NCI-H2196 (cell line): ENCODE results near the gene IL17RE.
A peak's percentile ranks its signal among the peaks of the same experiment; 100 is the strongest.
"Not testable (repeated sequence)": the region's sequence is repeated elsewhere in the genome, so short reads cannot be mapped to it uniquely, and the experiment has no call there.

Source experiments
- DNase-seq: peaks from one replicate; lab custom pipeline; 2025; ENCODE audit not compliant: unreplicated experiment; lab: John Stamatoyannopoulos, UW

The IL17RE gene

GRCh38 chr3:9932843-9933560 lies 30.4 kb downstream of the IL17RE start:
- peak; percentile 65 for DNase-seq

- DNase-seq: peak; percentile 83
Measured at GRCh38 chr3:9933561-9934234, 31.1 kb downstream of the IL17RE start, which contains the start of gene CRELD1. CRELD1 (plus strand) TSS chr3:9933834; CDS start chr3:9934439, 605 bp downstream.

DNA sequence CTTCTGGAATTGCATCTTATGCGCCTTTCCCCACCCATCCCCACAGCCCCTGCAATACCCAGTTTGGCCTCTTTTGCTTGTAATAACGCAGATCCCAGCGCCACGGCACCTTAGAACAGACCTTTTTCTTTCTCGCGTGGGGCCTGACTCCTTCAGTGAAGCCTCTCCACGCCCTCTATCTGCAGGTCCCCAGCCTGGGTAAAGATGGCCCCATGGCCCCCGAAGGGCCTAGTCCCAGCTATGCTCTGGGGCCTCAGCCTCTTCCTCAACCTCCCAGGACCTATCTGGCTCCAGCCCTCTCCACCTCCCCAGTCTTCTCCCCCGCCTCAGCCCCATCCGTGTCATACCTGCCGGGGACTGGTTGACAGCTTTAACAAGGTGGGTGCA lies 31.6 kb downstream of the IL17RE start:
- no peak for DNase-seq

GRCh38 chr3:9934993-9935392 lies 32.3 kb downstream of the IL17RE start:
- no peak for DNase-seq

- no peak for DNase-seq
Measured at GRCh38 chr3:9935966-9936510, 33.4 kb downstream of the IL17RE start.

DNA sequence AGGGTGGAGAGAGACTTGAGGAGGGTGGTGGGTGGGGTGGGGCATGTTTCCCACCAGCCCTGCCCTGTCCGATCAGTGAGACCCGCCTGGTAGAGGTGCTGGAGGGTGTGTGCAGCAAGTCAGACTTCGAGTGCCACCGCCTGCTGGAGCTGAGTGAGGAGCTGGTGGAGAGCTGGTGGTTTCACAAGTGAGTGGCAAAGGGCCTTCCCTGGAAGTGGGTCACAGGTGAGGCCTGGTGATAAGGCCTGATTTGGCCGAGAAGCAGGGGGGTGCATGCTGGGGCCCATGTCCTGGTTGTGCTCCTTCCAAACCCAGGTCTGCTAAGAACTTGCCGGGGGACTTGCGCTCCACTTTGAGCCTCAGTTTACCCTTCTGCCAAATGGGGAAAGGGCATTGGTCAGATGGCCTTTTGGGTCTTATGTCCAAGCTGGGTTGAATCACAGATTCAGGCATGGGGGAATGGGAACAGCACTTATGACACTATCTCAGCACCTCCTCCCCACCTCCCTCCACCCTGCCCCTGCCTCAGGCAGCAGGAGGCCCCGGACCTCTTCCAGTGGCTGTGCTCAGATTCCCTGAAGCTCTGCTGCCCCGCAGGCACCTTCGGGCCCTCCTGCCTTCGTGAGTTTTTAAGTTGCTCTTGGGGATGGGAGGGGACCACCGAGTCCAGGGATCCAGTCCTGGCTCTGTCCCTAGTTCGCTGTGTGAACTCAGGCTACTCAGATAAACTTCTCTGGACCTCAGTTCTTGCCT lies 35.0 kb downstream of the IL17RE start:
- no peak for DNase-seq

DNA sequence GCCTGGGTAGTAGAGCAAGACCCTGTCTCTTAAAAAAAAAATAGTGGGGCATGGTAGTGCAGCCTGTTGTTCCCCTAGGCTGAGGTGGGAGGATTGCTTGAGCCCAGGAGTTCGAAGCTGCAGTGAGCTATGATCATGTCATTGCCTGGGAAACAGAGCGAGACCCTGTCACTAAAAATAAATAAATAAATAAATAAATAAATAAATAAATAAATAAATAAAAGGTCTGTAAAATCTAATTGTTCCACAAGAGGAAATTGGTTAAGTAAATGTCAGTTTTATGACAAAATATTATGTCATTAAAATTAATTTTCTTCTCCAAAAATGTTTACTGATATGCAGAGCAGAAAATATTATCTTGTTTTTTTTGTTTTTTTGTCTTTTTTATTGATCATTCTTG lies 36.3 kb downstream of the IL17RE start:
- no peak for DNase-seq

- not testable (repeated sequence) for DNase-seq
Measured at GRCh38 chr3:9939906-9940305, 37.3 kb downstream of the IL17RE start.

- DNase-seq: no peak
Measured at GRCh38 chr3:9940746-9941145, 38.1 kb downstream of the IL17RE start.

DNA sequence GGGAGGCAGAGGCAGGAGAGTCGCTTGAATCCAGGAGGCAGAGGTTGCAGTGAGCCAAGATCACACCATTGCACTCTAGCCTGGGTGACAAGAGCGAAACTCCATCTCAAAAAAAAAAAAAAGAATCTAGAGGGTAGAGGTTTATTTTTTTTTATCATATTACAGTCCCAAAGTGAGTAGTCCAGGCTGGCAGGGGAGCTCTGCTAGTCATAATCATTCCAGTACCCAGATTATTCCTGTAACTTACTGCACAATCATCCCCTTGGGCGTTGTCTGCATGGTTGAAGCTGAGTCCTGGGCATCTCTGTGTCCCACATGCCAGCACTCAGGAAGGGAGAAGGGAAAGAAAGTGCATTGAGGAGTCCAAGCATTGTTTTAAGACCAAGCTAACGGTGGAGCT lies 39.5 kb downstream of the IL17RE start:
- no peak for DNase-seq

DNA sequence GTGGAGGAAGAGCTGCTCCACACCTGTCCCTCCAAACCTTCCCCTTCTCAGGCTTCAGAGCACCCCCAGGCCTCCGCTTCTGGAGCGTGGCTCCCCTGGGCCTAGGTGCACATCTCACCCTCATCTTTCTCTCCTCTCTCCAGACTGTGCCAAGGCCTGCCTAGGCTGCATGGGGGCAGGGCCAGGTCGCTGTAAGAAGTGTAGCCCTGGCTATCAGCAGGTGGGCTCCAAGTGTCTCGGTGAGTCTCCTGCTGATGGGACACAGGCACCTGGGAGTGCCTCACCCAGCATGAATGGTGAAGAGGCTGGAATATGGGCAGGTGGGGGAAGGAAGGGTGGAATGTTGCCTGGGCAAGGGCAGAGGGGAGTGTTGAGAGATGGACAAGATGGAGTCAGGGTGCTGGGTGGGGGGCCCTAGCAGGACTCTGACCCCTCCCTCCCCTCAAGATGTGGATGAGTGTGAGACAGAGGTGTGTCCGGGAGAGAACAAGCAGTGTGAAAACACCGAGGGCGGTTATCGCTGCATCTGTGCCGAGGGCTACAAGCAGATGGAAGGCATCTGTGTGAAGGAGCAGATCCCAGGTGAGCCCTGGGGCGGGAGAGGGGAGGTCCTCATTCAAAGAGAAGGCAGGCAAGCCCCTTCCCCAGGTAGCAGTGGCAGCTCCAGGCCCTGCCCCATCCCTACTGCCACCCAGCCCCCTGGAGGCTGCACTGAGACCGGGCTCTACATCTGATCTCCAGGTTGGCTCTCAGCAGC lies 40.5 kb downstream of the IL17RE start:
- no peak for DNase-seq

DNA sequence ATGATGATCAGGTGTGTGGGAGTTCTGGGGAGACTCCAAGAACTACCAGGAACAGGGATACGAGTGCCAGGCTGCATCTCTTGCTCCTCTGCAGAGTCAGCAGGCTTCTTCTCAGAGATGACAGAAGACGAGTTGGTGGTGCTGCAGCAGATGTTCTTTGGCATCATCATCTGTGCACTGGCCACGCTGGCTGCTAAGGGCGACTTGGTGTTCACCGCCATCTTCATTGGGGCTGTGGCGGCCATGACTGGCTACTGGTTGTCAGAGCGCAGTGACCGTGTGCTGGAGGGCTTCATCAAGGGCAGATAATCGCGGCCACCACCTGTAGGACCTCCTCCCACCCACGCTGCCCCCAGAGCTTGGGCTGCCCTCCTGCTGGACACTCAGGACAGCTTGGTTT lies 41.6 kb downstream of the IL17RE start:
- no peak for DNase-seq

GRCh38 chr3:9945358-9945757 lies 42.7 kb downstream of the IL17RE start:
- DNase-seq: no peak

- DNase-seq: no peak
Measured at GRCh38 chr3:9946112-9947024, 43.7 kb downstream of the IL17RE start.

DNA sequence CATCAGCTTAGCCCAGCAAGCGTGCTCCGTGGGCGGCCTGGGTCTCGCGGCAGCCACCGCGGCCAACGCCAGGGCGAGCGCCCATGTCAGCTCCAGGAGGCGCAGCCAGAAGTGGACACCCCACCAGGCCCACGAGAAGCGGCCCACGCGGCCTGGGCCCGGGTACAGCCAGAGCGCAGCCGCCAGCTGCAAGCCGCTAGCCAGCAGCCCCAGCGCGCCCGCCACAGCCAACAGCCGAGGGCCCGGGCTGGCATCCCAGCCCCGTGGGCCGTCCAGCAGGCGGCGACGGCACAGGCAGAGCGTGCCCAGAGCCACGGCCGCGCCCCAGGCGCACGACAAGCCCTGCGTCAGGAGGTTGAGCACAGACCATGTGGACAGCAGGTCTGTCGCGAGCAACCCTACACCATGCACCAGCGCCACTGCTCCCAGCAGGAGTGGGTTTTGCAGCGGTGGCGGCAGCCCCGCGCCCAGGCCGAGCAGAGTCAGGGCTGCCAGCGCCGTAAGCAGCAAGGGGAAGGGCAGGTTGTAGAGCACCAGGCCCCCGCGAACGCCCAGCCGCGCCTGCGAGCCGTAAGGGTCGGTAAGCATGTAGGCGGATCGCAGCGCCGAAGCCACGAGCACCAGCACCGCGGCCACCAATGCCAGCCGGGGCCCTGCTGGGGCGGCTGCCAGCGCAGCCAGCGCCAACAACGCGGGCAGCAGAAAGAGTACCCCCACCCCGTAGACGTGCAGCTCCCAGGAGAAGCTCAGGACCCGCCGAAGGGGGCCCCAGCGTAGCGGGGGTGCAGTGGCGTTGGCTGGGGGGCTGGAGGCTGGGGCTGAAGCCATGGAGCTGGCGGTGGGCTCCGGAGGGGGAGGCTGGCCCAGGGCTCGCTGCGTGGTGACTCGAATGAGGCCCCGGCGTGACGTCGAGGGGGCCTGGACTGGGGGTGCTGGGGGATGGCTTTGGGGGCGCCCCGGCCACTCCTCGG lies 44.7 kb downstream of the IL17RE start:
- DNase-seq: no peak

GRCh38 chr3:9948586-9948985 lies 45.9 kb downstream of the IL17RE start:
- DNase-seq: no peak

DNA sequence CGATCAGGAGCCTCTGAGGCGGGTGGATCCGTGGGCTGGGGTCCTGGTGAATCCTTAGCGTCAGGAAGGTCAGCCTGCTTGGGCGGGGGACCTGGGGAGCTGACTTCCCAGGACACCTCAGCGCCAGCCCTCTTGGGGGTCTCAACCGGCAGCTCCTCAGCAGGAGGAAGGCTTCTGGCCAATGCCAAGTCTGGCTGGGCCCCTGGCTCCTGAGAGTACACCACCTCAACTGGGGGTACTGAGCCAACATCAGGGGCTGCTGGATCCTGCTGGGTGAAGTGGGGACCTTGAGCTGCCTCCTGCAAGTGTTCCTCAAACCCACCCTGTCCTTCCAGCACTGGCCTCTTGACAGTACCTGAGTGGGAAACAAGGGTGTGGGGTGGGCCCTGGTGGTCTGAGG lies 46.5 kb downstream of the IL17RE start:
- DNase-seq: no peak

DNA sequence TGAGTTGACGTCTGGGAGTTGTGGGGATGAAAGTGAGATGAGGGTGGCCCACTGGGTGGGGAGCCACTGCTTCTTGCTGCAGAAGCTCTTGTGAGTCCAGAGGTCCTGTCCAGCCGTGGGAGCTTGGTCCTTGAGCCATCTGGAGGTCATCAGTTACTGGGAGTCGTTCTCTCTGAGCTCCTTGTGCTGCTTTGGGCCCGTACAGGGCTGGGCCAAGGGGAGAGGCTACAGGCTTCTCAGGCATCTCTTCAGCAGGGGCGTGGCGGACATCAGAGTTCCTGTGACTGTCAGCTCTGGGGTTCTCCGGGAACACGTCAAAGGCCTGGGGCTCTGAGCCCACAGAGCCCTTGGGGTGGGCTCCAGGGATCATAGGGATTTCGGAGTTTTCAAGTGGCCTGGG lies 47.0 kb downstream of the IL17RE start:
- DNase-seq: no peak

GRCh38 chr3:9951126-9951525 lies 48.5 kb downstream of the IL17RE start:
- DNase-seq: no peak
